ENCODE measurements around the gene MINDY4B. TPM values are rescaled to one million over a fixed set of nuclear protein-coding genes. Genes with fewer than 3 reads are reported as not detected.
A peak's percentile ranks its signal among the peaks of the same experiment; 100 is the strongest.

MINDY4B gene
- total RNA-seq: not detected

- intact Hi-C loops (cut with DNase I): no loop called here
- ATAC-seq (no peak), DNase-seq (ENCODE audit: low spot score) (no peak)
These were observed at the start of gene MINDY4B for GRCh38 chr3:150905339-150905738. MINDY4B (minus strand) TSS chr3:150905439; CDS start chr3:150905439, 0 bp downstream.

- DNase-seq (ENCODE audit: low spot score) (no peak), ATAC-seq (no peak)
- intact Hi-C loops (cut with DNase I): no loop called here
These were observed 46.7 kb upstream of the MINDY4B start for GRCh38 chr3:150951923-150952322.

- DNase-seq (ENCODE audit: low spot score) (no peak), ATAC-seq (no peak)
- intact Hi-C loops (cut with DNase I): no loop called here
These were observed 40.2 kb upstream of the MINDY4B start for GRCh38 chr3:150945226-150946032.

- intact Hi-C loops (cut with DNase I): no loop called here
- DNase-seq (ENCODE audit: low spot score) (no peak), ATAC-seq (no peak)
These were observed 37.0 kb upstream of the MINDY4B start for GRCh38 chr3:150942221-150942620.

- DNase-seq (ENCODE audit: low spot score) (no peak), ATAC-seq (no peak)
- intact Hi-C loops (cut with DNase I): no loop called here
These were observed 31.5 kb upstream of the MINDY4B start for GRCh38 chr3:150936693-150937092.

- ATAC-seq: no peak
- no peak for DNase-seq (ENCODE audit: low spot score)
- intact Hi-C loops (cut with DNase I): no loop called here
These were observed 28.3 kb upstream of the MINDY4B start for GRCh38 chr3:150933473-150933995.

GRCh38 chr3:150931745-150932144, 26.5 kb upstream of the MINDY4B start:
- DNase-seq (ENCODE audit: low spot score): no peak
- intact Hi-C loops (cut with DNase I): no loop called here
- ATAC-seq: peak; percentile 45

- DNase-seq (ENCODE audit: low spot score) (no peak), ATAC-seq (no peak)
- intact Hi-C loops (cut with DNase I): no loop called here
These were observed 25.6 kb upstream of the MINDY4B start for GRCh38 chr3:150930839-150931238.

- intact Hi-C loops (cut with DNase I): no loop called here
- ATAC-seq (no peak), DNase-seq (ENCODE audit: low spot score) (no peak)
These were observed 23.0 kb upstream of the MINDY4B start for GRCh38 chr3:150928234-150928633.

GRCh38 chr3:150926328-150926727, 21.1 kb upstream of the MINDY4B start:
- ATAC-seq: no peak
- intact Hi-C loops (cut with DNase I): no loop called here
- no peak for DNase-seq (ENCODE audit: low spot score)

GRCh38 chr3:150925751-150926201, 20.5 kb upstream of the MINDY4B start:
- no peak for DNase-seq (ENCODE audit: low spot score)
- intact Hi-C loops (cut with DNase I): no loop called here
- ATAC-seq: peak; percentile 54

GRCh38 chr3:150922611-150923010, 17.4 kb upstream of the MINDY4B start:
- DNase-seq (ENCODE audit: low spot score): no peak
- ATAC-seq: peak; percentile 44

GRCh38 chr3:150921209-150921608, 16.0 kb upstream of the MINDY4B start:
- no peak for DNase-seq (ENCODE audit: low spot score)
- intact Hi-C loops (cut with DNase I): no loop called here
- ATAC-seq: no peak

More at GRCh38 chr3:150922611-150923010, 17.4 kb upstream of the MINDY4B start:
- intact Hi-C loops (cut with DNase I): no loop called here

GRCh38 chr3:150920236-150920635, 15.0 kb upstream of the MINDY4B start:
- intact Hi-C loops (cut with DNase I): no loop called here
- DNase-seq (ENCODE audit: low spot score): no peak
- no peak for ATAC-seq

- DNase-seq (ENCODE audit: low spot score): no peak
- ATAC-seq: no peak
- intact Hi-C loops (cut with DNase I): no loop called here
These were observed 12.7 kb upstream of the MINDY4B start for GRCh38 chr3:150917951-150918350.

GRCh38 chr3:150913133-150913922, 8.1 kb upstream of the MINDY4B start:
- intact Hi-C loops (cut with DNase I): no loop called here
- no peak for ATAC-seq
- no peak for DNase-seq (ENCODE audit: low spot score)

- ATAC-seq: no peak
- intact Hi-C loops (cut with DNase I): no loop called here
- no peak for DNase-seq (ENCODE audit: low spot score)
These were observed 7.3 kb upstream of the MINDY4B start for GRCh38 chr3:150912501-150912900.

GRCh38 chr3:150911771-150912170, 6.5 kb upstream of the MINDY4B start:
- DNase-seq (ENCODE audit: low spot score): no peak
- intact Hi-C loops (cut with DNase I): no loop called here
- no peak for ATAC-seq

- ATAC-seq (no peak), DNase-seq (ENCODE audit: low spot score) (no peak)
- intact Hi-C loops (cut with DNase I): no loop called here
These were observed 1.2 kb upstream of the MINDY4B start for GRCh38 chr3:150906461-150906860.

GRCh38 chr3:150905746-150906145, 507 bp upstream of the MINDY4B start:
- DNase-seq (ENCODE audit: low spot score): no peak
- intact Hi-C loops (cut with DNase I): no loop called here
- ATAC-seq: no peak

Data from sciatic nerve (tissue), 2 donors.